ENCODE measurements around the gene ALG9. TPM values are rescaled to one million over a fixed set of nuclear protein-coding genes. Genes with fewer than 3 reads are reported as not detected.

Gene ALG9, protein sequence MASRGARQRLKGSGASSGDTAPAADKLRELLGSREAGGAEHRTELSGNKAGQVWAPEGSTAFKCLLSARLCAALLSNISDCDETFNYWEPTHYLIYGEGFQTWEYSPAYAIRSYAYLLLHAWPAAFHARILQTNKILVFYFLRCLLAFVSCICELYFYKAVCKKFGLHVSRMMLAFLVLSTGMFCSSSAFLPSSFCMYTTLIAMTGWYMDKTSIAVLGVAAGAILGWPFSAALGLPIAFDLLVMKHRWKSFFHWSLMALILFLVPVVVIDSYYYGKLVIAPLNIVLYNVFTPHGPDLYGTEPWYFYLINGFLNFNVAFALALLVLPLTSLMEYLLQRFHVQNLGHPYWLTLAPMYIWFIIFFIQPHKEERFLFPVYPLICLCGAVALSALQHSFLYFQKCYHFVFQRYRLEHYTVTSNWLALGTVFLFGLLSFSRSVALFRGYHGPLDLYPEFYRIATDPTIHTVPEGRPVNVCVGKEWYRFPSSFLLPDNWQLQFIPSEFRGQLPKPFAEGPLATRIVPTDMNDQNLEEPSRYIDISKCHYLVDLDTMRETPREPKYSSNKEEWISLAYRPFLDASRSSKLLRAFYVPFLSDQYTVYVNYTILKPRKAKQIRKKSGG
- 10 to 100 TPM; 26.7 to 35.1 (median 30.6) TPM for total RNA-seq

DNA sequence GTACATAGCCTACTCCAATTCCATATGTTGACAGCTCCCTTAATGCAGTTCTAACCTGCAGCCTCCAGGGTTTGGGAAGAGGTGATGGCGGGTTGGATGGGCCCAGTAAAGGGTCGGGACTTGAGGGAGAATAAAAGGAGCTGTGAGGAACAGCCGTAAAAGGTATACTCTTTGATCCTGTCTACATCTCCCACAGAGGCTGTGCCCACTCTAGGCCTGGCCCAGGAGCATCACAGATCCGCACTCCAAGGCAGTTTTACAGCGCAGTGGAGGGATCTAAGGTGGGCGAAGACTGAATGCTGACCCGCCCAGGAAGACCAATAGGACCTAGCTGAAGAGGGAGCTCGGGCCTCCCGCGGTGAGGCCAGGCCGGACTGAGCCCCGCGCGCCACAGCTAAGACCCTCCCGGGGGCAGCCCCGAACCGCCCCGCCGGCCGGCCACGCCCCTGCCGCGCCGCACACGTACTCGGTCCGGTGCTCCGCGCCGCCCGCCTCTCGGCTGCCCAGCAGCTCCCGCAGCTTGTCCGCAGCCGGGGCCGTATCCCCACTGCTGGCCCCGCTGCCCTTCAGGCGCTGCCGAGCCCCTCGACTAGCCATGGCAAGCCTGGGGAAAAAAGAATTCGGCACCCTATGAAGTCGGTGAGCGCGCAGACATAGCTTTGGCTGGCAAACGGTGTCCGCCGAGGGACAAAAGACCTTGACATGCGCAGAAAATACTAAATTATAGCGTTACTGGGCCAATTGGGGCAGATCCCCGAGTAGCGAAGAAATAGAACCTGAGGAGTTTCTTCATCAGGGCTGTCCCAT is at the start of gene ALG9:
TSS of gene ALG9 (minus strand) at position 696 of the 807 bp plus-strand sequence. CDS start at position 597, 99 bp downstream.
- Histone ChIP-seq H3K9me3 (no peaks in the 10 kb centered on the region), H3K36me3 (peaks cover 0 to 43% (median 0%) of the 10 kb centered on the region in 3 donors), H3K4me1 (peaks cover 0 to 22% (median 10%) of the 10 kb centered on the region in 4 donors), H3K4me3 (peak within 1 kb of the TSS; percentile 74 to 96 (median 85)), H3K27me3 (no peaks in the 10 kb centered on the region), H3K27ac (peak within 1 kb of the TSS; percentile 92 to 96 (median 94))
- peak; percentile 71 to 90 for DNase-seq (ENCODE audit: low spot score in 2 of 2)
- TF ChIP-seq EP300 (IDR thresholded peaks at IDR 0.05) (peak; percentile 70 to 90), POLR2A (IDR thresholded peaks at IDR 0.05) (peak in 1 of 2 donors; percentile 57)
- TF ChIP-seq, protein P1, sequence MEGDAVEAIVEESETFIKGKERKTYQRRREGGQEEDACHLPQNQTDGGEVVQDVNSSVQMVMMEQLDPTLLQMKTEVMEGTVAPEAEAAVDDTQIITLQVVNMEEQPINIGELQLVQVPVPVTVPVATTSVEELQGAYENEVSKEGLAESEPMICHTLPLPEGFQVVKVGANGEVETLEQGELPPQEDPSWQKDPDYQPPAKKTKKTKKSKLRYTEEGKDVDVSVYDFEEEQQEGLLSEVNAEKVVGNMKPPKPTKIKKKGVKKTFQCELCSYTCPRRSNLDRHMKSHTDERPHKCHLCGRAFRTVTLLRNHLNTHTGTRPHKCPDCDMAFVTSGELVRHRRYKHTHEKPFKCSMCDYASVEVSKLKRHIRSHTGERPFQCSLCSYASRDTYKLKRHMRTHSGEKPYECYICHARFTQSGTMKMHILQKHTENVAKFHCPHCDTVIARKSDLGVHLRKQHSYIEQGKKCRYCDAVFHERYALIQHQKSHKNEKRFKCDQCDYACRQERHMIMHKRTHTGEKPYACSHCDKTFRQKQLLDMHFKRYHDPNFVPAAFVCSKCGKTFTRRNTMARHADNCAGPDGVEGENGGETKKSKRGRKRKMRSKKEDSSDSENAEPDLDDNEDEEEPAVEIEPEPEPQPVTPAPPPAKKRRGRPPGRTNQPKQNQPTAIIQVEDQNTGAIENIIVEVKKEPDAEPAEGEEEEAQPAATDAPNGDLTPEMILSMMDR (IDR thresholded peaks at IDR 0.05) = peak in 3 of 5 experiments; percentile 24 to 31 (median 27)
- 0 to 1% methylated on average over 24 to 47 of the region's 51 CpGs for WGBS, 2 donors

DNA sequence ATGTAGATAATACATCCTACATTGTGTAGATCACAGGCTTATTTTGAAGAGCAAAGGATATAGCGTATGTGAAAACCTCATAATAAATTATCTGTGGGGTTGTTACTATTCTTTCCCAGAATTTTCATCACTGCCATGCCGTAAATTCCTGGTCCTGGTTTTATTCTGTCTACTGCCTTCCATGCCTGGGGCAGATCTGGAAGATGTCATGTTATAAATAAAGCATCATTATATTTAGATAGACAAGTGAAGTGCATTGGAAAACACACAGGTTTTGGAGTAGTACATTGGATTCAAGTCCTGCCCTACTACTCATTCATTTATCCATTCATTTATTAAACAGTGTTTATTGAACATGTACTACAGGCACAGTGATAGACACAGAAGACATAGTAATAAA is 49.5 kb upstream of the ALG9 start:
- H3K4me1 ChIP-seq = peaks cover 0 to 51% (median 28%) of the 10 kb centered on the region in 4 donors
- no peaks in the 10 kb centered on the region for H3K9me3 ChIP-seq
- H3K36me3 ChIP-seq = no peaks in the 10 kb centered on the region
- no peak for TF ChIP-seq EP300 (IDR thresholded peaks at IDR 0.05)
- TF ChIP-seq POLR2A (IDR thresholded peaks at IDR 0.05) = no peak
- TF ChIP-seq, protein P1 (IDR thresholded peaks at IDR 0.05) = no peak
- DNase-seq (ENCODE audit: low spot score in 2 of 2) = no peak
- WGBS, 2 donors = 52 to 68% methylated on average over 2 of the region's 2 CpGs
- H3K27ac ChIP-seq = peak overlapping the region in 1 of 4 donors; percentile 93
- H3K4me3 ChIP-seq = no peak overlapping the region
- no peaks in the 10 kb centered on the region for H3K27me3 ChIP-seq

DNA sequence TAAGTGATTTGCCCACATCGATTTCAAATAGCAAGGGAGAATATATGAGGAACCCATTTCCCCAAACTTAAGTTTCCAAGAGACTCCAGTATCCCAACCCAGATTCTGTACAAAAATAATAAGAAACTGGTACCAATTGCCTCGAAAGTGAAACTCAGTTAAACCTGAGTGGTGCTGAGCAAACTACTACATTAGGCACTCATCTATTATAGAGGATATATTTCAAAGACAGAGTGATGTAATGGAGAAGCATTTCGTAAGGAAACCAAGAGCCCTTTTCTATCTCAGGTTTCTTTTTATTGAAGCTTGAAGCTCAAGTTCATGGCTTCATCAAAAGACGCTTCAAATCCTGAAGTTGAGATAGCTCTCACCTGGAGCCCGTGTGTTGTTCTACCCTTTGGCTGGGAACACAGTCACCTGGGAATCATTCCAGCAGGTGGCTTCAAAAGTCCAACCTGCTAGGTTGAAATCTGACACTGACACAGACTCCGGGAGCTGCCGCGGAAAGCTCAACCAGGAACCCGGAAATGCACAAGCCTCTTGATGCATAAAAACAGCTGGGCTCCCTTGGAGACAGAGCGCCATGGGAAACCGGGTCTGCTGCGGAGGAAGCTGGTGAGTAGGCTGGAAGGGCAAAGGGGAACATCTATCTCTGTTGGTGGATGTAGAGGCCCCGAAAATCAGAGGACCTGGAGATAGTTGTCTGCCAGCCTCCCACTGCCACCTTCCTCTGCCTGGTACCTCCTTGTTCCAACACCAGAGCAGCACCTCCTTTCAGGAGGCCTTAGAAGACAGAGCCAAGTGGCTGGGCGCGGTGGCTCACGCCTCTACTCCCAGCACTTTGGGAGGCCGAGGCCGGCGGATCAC is 47.2 kb upstream of the ALG9 start, which contains the start of gene C11orf52:
TSS of gene C11orf52 (plus strand) at position 524 of the 867 bp plus-strand sequence. CDS start at position 584, 60 bp downstream.
- TF ChIP-seq, protein P1 (IDR thresholded peaks at IDR 0.05) = no peak
- TF ChIP-seq EP300 (IDR thresholded peaks at IDR 0.05) (no peak), POLR2A (IDR thresholded peaks at IDR 0.05) (no peak)
- no peak for DNase-seq (ENCODE audit: low spot score in 2 of 2)
- peak within 1 kb of the TSS; percentile 38 to 57 (median 44) for H3K27ac ChIP-seq
- no peaks in the 10 kb centered on the region for H3K36me3 ChIP-seq
- H3K27me3 ChIP-seq = no peaks in the 10 kb centered on the region
- H3K4me3 ChIP-seq = peak within 1 kb of the TSS in 1 of 4 donors; percentile 11
- no peaks in the 10 kb centered on the region for H3K9me3 ChIP-seq
- H3K4me1 ChIP-seq = peaks cover 0 to 42% (median 11%) of the 10 kb centered on the region in 4 donors
- 65 to 67% methylated on average over 19 of the region's 19 CpGs for WGBS, 2 donors

DNA sequence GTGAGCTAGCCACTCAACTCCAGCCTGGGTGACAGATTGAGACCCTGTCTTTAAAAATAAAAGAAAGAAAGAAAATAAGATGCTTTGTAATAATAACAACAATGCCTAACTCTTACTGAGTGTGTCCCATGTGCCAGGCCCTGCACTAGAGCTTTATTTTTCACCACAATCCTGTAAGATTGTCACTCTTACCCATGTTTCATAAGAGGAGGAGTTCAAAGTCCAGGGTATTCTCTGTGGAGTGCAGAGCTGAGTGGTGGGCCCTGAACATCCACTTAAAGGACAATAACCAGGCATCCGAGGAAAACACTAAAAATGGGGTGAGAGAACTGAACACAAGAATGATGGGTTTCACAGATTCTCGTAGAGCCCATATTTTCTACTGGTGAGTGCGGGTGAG is 46.4 kb upstream of the ALG9 start:
- Histone ChIP-seq H3K36me3 (no peaks in the 10 kb centered on the region), H3K9me3 (no peaks in the 10 kb centered on the region), H3K4me1 (peaks cover 0 to 34% (median 7%) of the 10 kb centered on the region in 4 donors), H3K27ac (peak overlapping the region in 2 of 4 donors; percentile 42 to 57), H3K4me3 (no peak overlapping the region), H3K27me3 (no peaks in the 10 kb centered on the region)
- no peak for DNase-seq (ENCODE audit: low spot score in 2 of 2)
- 89 to 91% methylated on average over 3 of the region's 3 CpGs for WGBS, 2 donors
- TF ChIP-seq POLR2A (IDR thresholded peaks at IDR 0.05) = no peak
- TF ChIP-seq, protein P1 (IDR thresholded peaks at IDR 0.05) = no peak
- TF ChIP-seq EP300 (IDR thresholded peaks at IDR 0.05) = no peak

All from tibial nerve (tissue), 4 donors.